Upper lobe of left lung (tissue), 6 donors: ENCODE data around the gene SRBD1. TPM values are rescaled to one million over a fixed set of nuclear protein-coding genes. Genes with fewer than 3 reads are reported as not detected.

Experiments used
- ATAC-seq, 2 donors: fragments of 200-7000 bp; cut with Tn5 transposase; one replicate each; pipeline ENCODE4 v1.9.1; 2022; ENCODE audit warnings: mild to moderate bottlenecking in 2 of 2, moderate library complexity in 2 of 2; ENCODE audit not compliant: low FRiP score in 2 of 2
- DNase-seq, 2 donors: peaks; one replicate each; pipeline ENCODE4 v3.0.0-alpha.2; 2019 to 2020
- H3K27ac ChIP-seq, 4 donors: fragments of 200-600 bp; sonication (generic); one replicate each; pipeline ENCODE4 v1.5.1; 2016 to 2019
- H3K27me3 ChIP-seq, 4 donors: fragments of 200-600 bp; sonication (generic); one replicate each; pipeline ENCODE4 v1.5.1; 2017 to 2019
- H3K36me3 ChIP-seq, 4 donors: fragments of 200-600 bp; sonication (generic); one replicate each; pipeline ENCODE4 v1.5.1; 2016 to 2019
- H3K4me1 ChIP-seq, 4 donors: fragments of 200-600 bp; sonication (generic); one replicate each; pipeline ENCODE4 v1.5.1; 2018 to 2019
- H3K4me3 ChIP-seq, 4 donors: fragments of 200-600 bp; sonication (generic); one replicate each; pipeline ENCODE4 v1.5.1; 2017 to 2019; ENCODE audit warnings: mild to moderate bottlenecking in 2 of 4, moderate library complexity in 1 of 4
- H3K9me3 ChIP-seq, 4 donors: fragments of 200-600 bp; sonication (generic); one replicate each; pipeline ENCODE4 v1.5.1; 2018 to 2019
- EP300 ChIP-seq, 4 donors: sonication (generic); formaldehyde crosslinking; IDR thresholded peaks; one replicate each; pipeline ENCODE4 v1.5.1; 2017; ENCODE audit warnings: antibody characterized with exemption in 4 of 4, control low read depth in 2 of 4
- POLR2A ChIP-seq, 4 donors: fragments of 450-650 bp; IDR thresholded peaks; one replicate each; pipeline ENCODE4 v1.5.1; 2016 to 2017; ENCODE audit warnings: antibody characterized with exemption in 4 of 4, mild to moderate bottlenecking in 2 of 4
- POLR2AphosphoS5 ChIP-seq, 2 donors: sonication (generic); formaldehyde crosslinking; IDR thresholded peaks; one replicate each; pipeline ENCODE4 v1.5.1; 2017; ENCODE audit warnings: antibody characterized with exemption in 2 of 2
- WGBS, 2 donors: methylation state at CpG; one replicate each; pipeline ENCODE4 v1.1.5; 2017 to 2018; 5-methylcytosine and 5-hydroxymethylcytosine counted together
- total RNA-seq, 6 donors: library from RNA; depleted of rRNA in 4 of 6; stranded (reverse); fragments of >200 nt in 4 of 6; gene quantifications; one replicate each; pipeline versions ENCODE4 v1.1.0 to v1.2.1, GENCODE V29; 2016 to 2021
- TF ChIP-seq, protein P1 (sequence below), 6 experiments: fragments of 450-650 bp in 4 of 6; fragments of 200-600 bp in 2 of 6; sonication (generic) in 2 of 6; IDR thresholded peaks; one replicate each; pipeline ENCODE4 v1.5.1; 2016 to 2019; ENCODE audit warnings: antibody characterized with exemption in 6 of 6
- donor health status: DM: no; HTN: no; CAD: no; lungs with moderate emphysema.
- donor health status: DM: no; HTN: yes; CAD: no; lungs with severe emphysema.

Gene SRBD1
- total RNA-seq, 6 donors from 2014 or later, result 16.4 to 38.3 (median 19.0) TPM

DNA sequence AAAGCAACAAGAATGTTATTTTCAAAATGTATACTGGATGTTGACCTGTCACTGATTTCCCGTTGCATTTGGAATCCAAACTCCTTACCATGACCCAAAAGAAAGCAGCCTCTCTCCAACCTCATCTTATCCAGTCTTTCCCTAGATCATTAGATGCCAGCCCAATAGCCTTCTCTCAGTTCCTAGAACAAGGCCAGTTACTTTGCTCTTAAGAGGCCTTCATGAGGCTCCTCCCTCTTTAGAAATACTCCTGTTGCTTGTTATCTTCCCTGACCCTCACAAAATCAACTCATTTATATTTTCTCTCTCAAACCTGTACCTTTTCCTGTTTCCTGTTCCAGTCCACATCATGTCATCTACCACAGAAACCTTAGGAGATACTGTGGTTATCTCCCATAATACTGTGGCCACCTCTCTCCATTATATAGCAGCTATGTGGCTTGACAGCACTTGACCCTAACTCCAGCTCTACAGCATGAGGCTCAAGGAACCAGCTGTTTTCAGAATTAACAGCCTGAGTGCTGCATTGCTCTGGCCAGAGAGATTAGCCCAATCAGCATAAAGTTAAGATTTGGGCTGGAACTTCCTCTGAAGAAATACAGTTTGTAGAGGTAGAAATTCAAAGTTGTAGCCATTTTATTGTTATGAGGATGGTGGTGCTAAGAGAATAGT lies 22.8 kb downstream of the SRBD1 start:
- Histone ChIP-seq H3K9me3 (no peaks in the 10 kb centered on the region), H3K4me3 (no peak overlapping the region), H3K4me1 (peaks cover 0 to 7% (median 5%) of the 10 kb centered on the region in 4 donors), H3K27me3 (no peaks in the 10 kb centered on the region), H3K27ac (no peak overlapping the region), H3K36me3 (no peaks in the 10 kb centered on the region)
- DNase-seq (no peak), ATAC-seq (no peak)
- no peak for TF ChIP-seq POLR2AphosphoS5 (IDR thresholded peaks at IDR 0.05)
- TF ChIP-seq, protein P1, sequence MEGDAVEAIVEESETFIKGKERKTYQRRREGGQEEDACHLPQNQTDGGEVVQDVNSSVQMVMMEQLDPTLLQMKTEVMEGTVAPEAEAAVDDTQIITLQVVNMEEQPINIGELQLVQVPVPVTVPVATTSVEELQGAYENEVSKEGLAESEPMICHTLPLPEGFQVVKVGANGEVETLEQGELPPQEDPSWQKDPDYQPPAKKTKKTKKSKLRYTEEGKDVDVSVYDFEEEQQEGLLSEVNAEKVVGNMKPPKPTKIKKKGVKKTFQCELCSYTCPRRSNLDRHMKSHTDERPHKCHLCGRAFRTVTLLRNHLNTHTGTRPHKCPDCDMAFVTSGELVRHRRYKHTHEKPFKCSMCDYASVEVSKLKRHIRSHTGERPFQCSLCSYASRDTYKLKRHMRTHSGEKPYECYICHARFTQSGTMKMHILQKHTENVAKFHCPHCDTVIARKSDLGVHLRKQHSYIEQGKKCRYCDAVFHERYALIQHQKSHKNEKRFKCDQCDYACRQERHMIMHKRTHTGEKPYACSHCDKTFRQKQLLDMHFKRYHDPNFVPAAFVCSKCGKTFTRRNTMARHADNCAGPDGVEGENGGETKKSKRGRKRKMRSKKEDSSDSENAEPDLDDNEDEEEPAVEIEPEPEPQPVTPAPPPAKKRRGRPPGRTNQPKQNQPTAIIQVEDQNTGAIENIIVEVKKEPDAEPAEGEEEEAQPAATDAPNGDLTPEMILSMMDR (IDR thresholded peaks at IDR 0.05), result no peak
- no peak for TF ChIP-seq EP300 (IDR thresholded peaks at IDR 0.05)
- WGBS, 2 donors, result 94 to 95% methylated on average over 1 of the region's 1 CpG

DNA sequence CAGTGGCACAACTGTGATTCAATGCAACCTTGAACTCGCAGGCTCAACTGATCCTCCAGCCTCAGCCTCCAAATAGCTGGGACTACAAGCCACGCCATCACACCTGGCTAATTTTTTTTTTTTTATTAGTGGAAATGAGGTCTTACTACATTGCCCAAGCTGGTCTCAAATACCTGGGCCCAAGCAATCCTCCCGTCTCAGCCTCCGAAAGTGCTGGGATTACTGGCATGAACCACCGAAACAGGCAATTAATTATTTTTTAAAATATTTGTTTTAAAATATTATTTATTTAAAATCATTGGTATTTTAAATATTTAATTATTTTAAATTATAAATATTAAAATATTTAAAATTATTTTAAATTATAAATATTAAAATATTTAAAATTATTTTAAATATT lies 24.5 kb downstream of the SRBD1 start:
- Histone ChIP-seq H3K4me1 (peaks cover 0 to 7% (median 5%) of the 10 kb centered on the region in 4 donors), H3K4me3 (no peak overlapping the region), H3K27ac (no peak overlapping the region), H3K36me3 (no peaks in the 10 kb centered on the region), H3K9me3 (no peaks in the 10 kb centered on the region), H3K27me3 (no peaks in the 10 kb centered on the region)
- TF ChIP-seq POLR2AphosphoS5 (IDR thresholded peaks at IDR 0.05) (no peak), POLR2A (IDR thresholded peaks at IDR 0.05) (no peak)
- DNase-seq, result no peak
- WGBS, 2 donors, result 97 to 98% methylated on average over 5 of the region's 5 CpGs
- ATAC-seq, result no peak

DNA sequence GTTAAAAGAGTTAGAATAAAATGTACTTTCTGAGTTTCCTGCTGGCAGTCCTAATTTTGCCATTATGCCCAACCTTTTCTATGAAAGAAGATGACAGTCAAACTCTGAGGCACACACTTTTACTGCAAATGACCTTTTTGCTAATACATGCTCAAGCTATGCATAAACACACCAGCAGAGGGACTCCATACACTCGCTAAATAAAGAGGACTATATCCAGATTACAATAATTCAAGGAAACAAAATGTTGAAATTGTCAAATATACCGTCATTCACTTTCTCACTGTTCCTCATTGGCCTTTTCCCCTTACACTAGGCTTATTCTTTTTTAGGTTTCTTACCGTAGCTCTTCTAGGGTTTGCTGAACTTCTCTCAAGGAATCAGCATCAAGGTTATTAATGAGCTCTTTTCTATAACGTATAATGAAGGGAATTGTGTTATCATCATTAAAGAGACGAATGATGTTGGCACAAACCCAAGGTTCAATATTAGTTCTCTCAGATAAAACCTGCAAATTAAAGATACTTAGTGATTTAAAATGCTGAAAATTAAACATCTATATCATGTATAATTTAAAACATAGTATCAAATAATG lies 25.7 kb downstream of the SRBD1 start:
- no peaks in the 10 kb centered on the region for H3K27me3 ChIP-seq
- H3K4me1 ChIP-seq, result peaks cover 0 to 7% (median 5%) of the 10 kb centered on the region in 4 donors
- peak in 1 of 2 donors; percentile 30 for DNase-seq
- H3K36me3 ChIP-seq, result no peaks in the 10 kb centered on the region
- peak; percentile 68 to 89 for ATAC-seq
- no peak overlapping the region for H3K4me3 ChIP-seq
- no peaks in the 10 kb centered on the region for H3K9me3 ChIP-seq
- TF ChIP-seq POLR2A (IDR thresholded peaks at IDR 0.05) (no peak), EP300 (IDR thresholded peaks at IDR 0.05) (no peak), POLR2AphosphoS5 (IDR thresholded peaks at IDR 0.05) (no peak)
- TF ChIP-seq, protein P1 (IDR thresholded peaks at IDR 0.05), result peak; percentile 67 to 79 (median 70)
- no peak overlapping the region for H3K27ac ChIP-seq
- 19 to 23% methylated on average over 5 of the region's 5 CpGs for WGBS, 2 donors

DNA sequence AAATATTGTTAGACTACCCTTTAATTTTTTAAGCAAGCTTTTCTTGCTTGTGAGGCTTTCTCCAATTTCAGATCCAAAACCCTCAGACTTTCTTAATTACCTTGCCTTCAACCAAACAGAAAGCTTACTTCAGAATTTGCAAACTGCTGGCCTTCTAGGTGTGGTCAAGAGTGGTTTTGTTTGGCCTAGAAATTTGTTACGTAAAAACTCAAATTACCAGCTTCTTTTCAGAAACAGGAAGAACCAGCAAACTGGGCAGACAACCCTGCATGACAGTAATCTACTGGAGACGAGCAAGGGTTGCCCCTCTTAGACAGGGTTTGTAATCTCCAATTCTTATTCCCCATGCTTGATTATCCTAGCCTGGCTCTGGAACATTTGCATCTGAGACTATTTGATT lies 27.1 kb downstream of the SRBD1 start:
- TF ChIP-seq, protein P1 (IDR thresholded peaks at IDR 0.05), result no peak
- no peak for TF ChIP-seq POLR2A (IDR thresholded peaks at IDR 0.05)
- TF ChIP-seq EP300 (IDR thresholded peaks at IDR 0.05), result no peak
- no peak for TF ChIP-seq POLR2AphosphoS5 (IDR thresholded peaks at IDR 0.05)
- Histone ChIP-seq H3K36me3 (no peaks in the 10 kb centered on the region), H3K27me3 (no peaks in the 10 kb centered on the region), H3K4me1 (peaks cover 0 to 7% (median 5%) of the 10 kb centered on the region in 4 donors), H3K4me3 (no peak overlapping the region), H3K27ac (no peak overlapping the region), H3K9me3 (no peaks in the 10 kb centered on the region)
- 28 to 84% methylated on average over 2 of the region's 2 CpGs for WGBS, 2 donors
- ATAC-seq, result no peak
- DNase-seq, result peak in 1 of 2 donors; percentile 24

DNA sequence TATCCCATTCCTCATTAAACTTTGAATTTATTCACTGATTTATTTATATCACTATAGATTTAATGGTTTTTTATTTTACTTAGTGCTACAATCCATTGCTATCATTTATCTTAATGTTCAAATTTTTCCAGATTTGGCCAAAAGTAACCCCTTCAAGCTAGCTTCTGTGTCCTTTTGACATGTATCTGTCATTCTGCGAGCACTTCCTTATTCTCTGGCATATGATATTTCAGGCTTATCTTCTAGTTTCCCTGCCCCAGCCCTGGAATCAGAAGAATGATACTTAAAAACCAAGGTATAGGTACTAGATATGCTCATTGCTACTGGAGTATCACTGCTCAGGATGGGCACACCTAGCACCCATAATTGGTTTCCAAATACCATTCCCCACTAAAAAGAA lies 28.5 kb downstream of the SRBD1 start:
- no peak for ATAC-seq
- Histone ChIP-seq H3K4me1 (peaks cover 0 to 7% (median 5%) of the 10 kb centered on the region in 4 donors), H3K9me3 (no peaks in the 10 kb centered on the region), H3K27me3 (no peaks in the 10 kb centered on the region), H3K4me3 (no peak overlapping the region), H3K36me3 (no peaks in the 10 kb centered on the region), H3K27ac (no peak overlapping the region)
- WGBS, 2 donors, result 84 to 100% methylated on average over 1 of the region's 1 CpG
- no peak for TF ChIP-seq POLR2A (IDR thresholded peaks at IDR 0.05)
- TF ChIP-seq EP300 (IDR thresholded peaks at IDR 0.05), result no peak
- TF ChIP-seq POLR2AphosphoS5 (IDR thresholded peaks at IDR 0.05), result no peak
- TF ChIP-seq, protein P1 (IDR thresholded peaks at IDR 0.05), result no peak
- DNase-seq, result no peak
